CD4-positive, CD25-positive, alpha-beta regulatory T cell (primary cell): ENCODE data around the gene CEP290. TPM values are rescaled to one million over a fixed set of nuclear protein-coding genes. Genes with fewer than 3 reads are reported as not detected.

Experiments
- ATAC-seq, 2 donors: fragments of 150-1000 bp; cut with Tn5 transposase; one replicate each; pipeline ENCODE4 v1.10.0; 2021; ENCODE audit warnings: low read depth in 2 of 2, moderate number of reproducible peaks in 2 of 2, moderate library complexity in 1 of 2
- DNase-seq, 3 donors: peaks; one replicate each; pipeline versions ENCODE4 v3.0.0 to v3.0.0-alpha.2; 2012 to 2022; ENCODE audit warnings: mixed read lengths in 1 of 3
- H3K27ac ChIP-seq: one replicate; pipeline ENCODE4 v1.7.0; 2013; ENCODE audit warnings: mild to moderate bottlenecking, low read length; ENCODE audit not compliant: insufficient read depth, poor library complexity, severe bottlenecking
- H3K27me3 ChIP-seq: one replicate; pipeline ENCODE4 v1.7.0; 2013; ENCODE audit warnings: low read length; ENCODE audit not compliant: control insufficient read depth, insufficient read depth
- H3K36me3 ChIP-seq: one replicate; pipeline ENCODE4 v1.7.0; 2013; ENCODE audit warnings: mild to moderate bottlenecking, low read length, moderate library complexity; ENCODE audit not compliant: control insufficient read depth, insufficient read depth
- H3K4me1 ChIP-seq: 2 replicates; pipeline ENCODE4 v1.7.0; 2013; ENCODE audit warnings: mild to moderate bottlenecking, low read length; ENCODE audit not compliant: insufficient read depth, control insufficient read depth, poor library complexity, severe bottlenecking
- H3K4me3 ChIP-seq: one replicate; pipeline ENCODE4 v1.7.0; 2013; ENCODE audit warnings: low read depth, mild to moderate bottlenecking, low read length, moderate library complexity
- H3K9me3 ChIP-seq, 2 experiments: 1 replicate in 1 of 2; 2 replicates in 1 of 2; pipeline ENCODE4 v1.7.0; 2013; ENCODE audit warnings: low read length in 2 of 2, mild to moderate bottlenecking in 1 of 2, moderate library complexity in 1 of 2; ENCODE audit not compliant: control insufficient read depth in 2 of 2
- H3K27ac Mint-ChIP-seq, 3 donors: one replicate each; pipeline ENCODE4 v1.8.0; 2020 to 2022; ENCODE audit warnings: mild to moderate bottlenecking in 3 of 3, mixed read lengths in 3 of 3, moderate library complexity in 2 of 3
- H3K27me3 Mint-ChIP-seq: one replicate; pipeline ENCODE4 v1.8.0; 2022; ENCODE audit warnings: mild to moderate bottlenecking, mixed read lengths
- H3K36me3 Mint-ChIP-seq: one replicate; pipeline ENCODE4 v1.8.0; 2020; ENCODE audit warnings: mixed read lengths
- H3K4me1 Mint-ChIP-seq, 4 donors: one replicate each; pipeline ENCODE4 v1.8.0; 2020 to 2022; ENCODE audit warnings: mixed read lengths in 4 of 4, mild to moderate bottlenecking in 1 of 4
- H3K4me3 Mint-ChIP-seq, 4 donors: one replicate each; pipeline ENCODE4 v1.8.0; 2020 to 2022; ENCODE audit warnings: mild to moderate bottlenecking in 4 of 4, mixed read lengths in 4 of 4, moderate library complexity in 3 of 4
- H3K9me3 Mint-ChIP-seq, 7 donors: one replicate each; pipeline ENCODE4 v1.8.0; 2020 to 2022; ENCODE audit warnings: mixed read lengths in 7 of 7, mild to moderate bottlenecking in 3 of 7, moderate library complexity in 2 of 7
- polyA plus RNA-seq, 4 donors: library from polyadenylated mRNA; unstranded; fragments of 300-500 nt; fragmentation: Illumina TruSeq; gene quantifications; one replicate each; pipeline ENCODE4 v1.2.3, GENCODE V29; 2021
- total RNA-seq: library from RNA; stranded (reverse); gene quantifications from one replicate; pipeline ENCODE4 v1.2.3, GENCODE V29; 2022

The CEP290 gene
- total and polyA plus RNA-seq, 5 donors from 2014 or later: 2.1 to 16.7 (median 4.3) TPM

DNA sequence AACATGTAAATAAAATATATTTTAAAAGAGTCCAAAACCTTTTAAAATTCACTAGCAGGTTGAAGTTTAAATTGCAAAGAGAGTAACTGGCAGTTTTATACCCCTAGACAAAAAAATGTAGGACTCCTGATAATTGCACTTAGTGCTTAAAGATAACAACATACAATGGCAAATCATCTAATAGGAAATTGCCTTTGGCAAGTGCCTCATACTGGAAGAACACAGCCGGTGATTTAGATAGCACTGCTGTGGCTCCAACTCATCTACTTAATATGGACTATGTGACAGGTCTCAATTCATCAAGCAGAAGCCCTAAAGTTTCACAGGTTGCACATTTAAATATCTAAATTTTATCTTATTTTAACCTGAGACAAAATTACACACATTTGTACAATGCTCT is 126.1 kb downstream of the CEP290 start:
- Mint-ChIP-seq H3K36me3 (peaks cover 2% of the 10 kb centered on the region), H3K4me1 (no peaks in the 10 kb centered on the region), H3K4me3 (no peak overlapping the region), H3K27me3 (peaks cover 5% of the 10 kb centered on the region), H3K27ac (no peak overlapping the region), H3K9me3 (peaks cover 0 to 12% (median 0%) of the 10 kb centered on the region in 7 donors)
- Histone ChIP-seq H3K27ac (no peak overlapping the region), H3K4me1 (no peaks in the 10 kb centered on the region), H3K4me3 (no peak overlapping the region), H3K36me3 (no peaks in the 10 kb centered on the region), H3K27me3 (peaks cover 5% of the 10 kb centered on the region), H3K9me3 (peaks cover 0 to 7% of the 10 kb centered on the region in 2 experiments)
- no peak for DNase-seq
- ATAC-seq: no peak

DNA sequence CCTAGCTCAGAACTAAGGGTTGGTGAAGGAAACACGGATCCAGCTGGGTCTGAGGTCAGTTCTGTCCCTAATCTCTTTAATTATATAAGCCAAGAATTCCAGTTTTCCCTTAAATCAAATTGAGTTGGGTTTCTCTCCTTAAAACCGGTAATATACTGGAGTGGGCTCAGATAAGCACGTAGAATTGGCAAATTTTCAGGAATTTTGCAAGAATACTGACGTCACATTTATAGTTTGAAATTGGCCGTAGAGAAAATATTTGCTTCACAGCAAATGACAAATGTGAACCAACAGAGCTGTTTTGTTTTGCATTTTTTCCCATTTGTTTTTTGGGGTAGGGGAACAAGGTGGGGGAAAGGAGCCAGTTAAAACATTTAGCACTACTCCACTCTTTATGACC is 130.1 kb downstream of the CEP290 start:
- H3K4me1 ChIP-seq: no peaks in the 10 kb centered on the region
- no peaks in the 10 kb centered on the region for H3K36me3 ChIP-seq
- no peaks in the 10 kb centered on the region for H3K9me3 ChIP-seq
- Mint-ChIP-seq H3K27me3 (peaks cover 5% of the 10 kb centered on the region), H3K4me1 (no peaks in the 10 kb centered on the region), H3K36me3 (peaks cover 2% of the 10 kb centered on the region), H3K9me3 (peaks cover 0 to 6% (median 0%) of the 10 kb centered on the region in 7 donors), H3K27ac (no peak overlapping the region), H3K4me3 (no peak overlapping the region)
- ATAC-seq: no peak
- H3K27ac ChIP-seq: no peak overlapping the region
- no peak overlapping the region for H3K4me3 ChIP-seq
- DNase-seq: no peak
- peaks cover 5% of the 10 kb centered on the region for H3K27me3 ChIP-seq

- H3K27me3 Mint-ChIP-seq: no peaks in the 10 kb centered on the region
- no peak overlapping the region for H3K4me3 ChIP-seq
- H3K36me3 ChIP-seq: no peaks in the 10 kb centered on the region
- ATAC-seq (no peak), DNase-seq (no peak)
- no peaks in the 10 kb centered on the region for H3K4me1 ChIP-seq
- H3K36me3 Mint-ChIP-seq: no peaks in the 10 kb centered on the region
- H3K4me3 Mint-ChIP-seq: no peak overlapping the region
- H3K9me3 Mint-ChIP-seq: peaks cover 0 to 3% (median 2%) of the 10 kb centered on the region in 7 donors
- no peak overlapping the region for H3K27ac ChIP-seq
- no peaks in the 10 kb centered on the region for H3K27me3 ChIP-seq
- H3K4me1 Mint-ChIP-seq: no peaks in the 10 kb centered on the region
- H3K27ac Mint-ChIP-seq: no peak overlapping the region
- peaks cover 0 to 7% of the 10 kb centered on the region in 2 experiments for H3K9me3 ChIP-seq
These were observed 135.5 kb downstream of the CEP290 start for GRCh38 chr12:88006351-88006750.

DNA sequence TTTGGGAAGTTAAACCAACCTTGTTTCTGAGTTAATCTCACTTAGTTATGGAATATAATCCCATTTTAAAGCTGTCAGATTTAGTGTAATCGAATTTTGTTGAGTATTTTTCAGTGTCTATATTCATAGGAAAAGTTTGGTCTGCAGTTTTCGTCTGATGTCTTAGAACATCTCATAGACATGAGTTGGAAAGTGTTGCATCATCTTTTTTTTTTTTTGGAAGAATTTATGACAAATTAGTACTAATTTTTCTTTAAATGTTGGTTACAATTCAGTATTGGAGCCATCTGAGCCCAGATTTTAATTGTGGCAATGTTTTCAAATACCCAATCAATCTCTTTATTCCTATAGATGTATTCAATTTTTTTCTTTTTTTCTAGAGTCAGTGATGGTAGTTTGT is 140.6 kb downstream of the CEP290 start:
- no peak for ATAC-seq
- DNase-seq: no peak
- H3K36me3 ChIP-seq: no peaks in the 10 kb centered on the region
- H3K27ac ChIP-seq: no peak overlapping the region
- H3K4me3 ChIP-seq: no peak overlapping the region
- Mint-ChIP-seq H3K27ac (no peak overlapping the region), H3K4me3 (no peak overlapping the region), H3K27me3 (no peaks in the 10 kb centered on the region), H3K36me3 (no peaks in the 10 kb centered on the region), H3K9me3 (peaks cover 0 to 3% (median 0%) of the 10 kb centered on the region in 7 donors), H3K4me1 (no peaks in the 10 kb centered on the region)
- peaks cover 0 to 7% of the 10 kb centered on the region in 2 experiments for H3K9me3 ChIP-seq
- H3K4me1 ChIP-seq: no peaks in the 10 kb centered on the region
- H3K27me3 ChIP-seq: no peaks in the 10 kb centered on the region

Other genes starting within 250 kb of the CEP290 start
- gene C12orf50, start 112.7 kb downstream of the CEP290 start, total RNA-seq: 0.15 TPM
- not detected for gene C12orf50, start 112.7 kb downstream of the CEP290 start, polyA plus RNA-seq
- 9.2 TPM for gene TMTC3, start 219 bp upstream of the CEP290 start, total RNA-seq
- 1 to 10 TPM; 1.4 to 4.0 (median 3.2) TPM for gene TMTC3, start 219 bp upstream of the CEP290 start, polyA plus RNA-seq